Endothelial cell of umbilical vein (primary cell): ENCODE results near the gene RABGAP1. TPM values are rescaled to one million over a fixed set of nuclear protein-coding genes. Genes with fewer than 3 reads are reported as not detected.

Experiments used
- Bru-seq: library from RNA; stranded (reverse); fragments of 400-500 nt; gene quantifications from one replicate; lab custom pipeline; 2021; lab: Mats Ljungman, UMichigan
- BruChase-seq, 2 experiments: library from RNA; stranded (reverse); fragments of 400-500 nt; gene quantifications; one replicate each; lab custom pipeline; 2021; lab: Mats Ljungman, UMichigan
- BruUV-seq: library from RNA; stranded (reverse); fragments of 400-500 nt; replicated peaks from 2 replicates; lab custom pipeline; 2021; lab: Mats Ljungman, UMichigan
- CTCF ChIA-PET: fragments of 300-600, 350-600 bp; sonication (Branson Sonifier 250); formaldehyde crosslinking; loops from one replicate; lab custom pipeline; 2021; ENCODE audit warnings: antibody characterized with exemption, inconsistent platforms; lab: Charles Lee
- POLR2A ChIA-PET: fragments of 300-600, 350-600 bp; sonication (Branson Sonifier 250); formaldehyde crosslinking; loops from one replicate; lab custom pipeline; 2021; ENCODE audit warnings: antibody characterized with exemption, inconsistent platforms; lab: Charles Lee
- DNase-seq: peaks from one replicate; pipeline ENCODE4 v3.0.0-alpha.2; 2011; ENCODE audit warnings: low read depth, low spot score
- FAIRE-seq: peaks from 2 replicates; lab custom pipeline; 2011; peaks lifted over from hg19 to GRCh38; lab: Jason Lieb, UNC
- H2AFZ ChIP-seq: 2 replicates; pipeline ENCODE4 v1.6.0; 2012; ENCODE audit warnings: low read depth, low read length, control low read depth, inconsistent platforms
- H3K27ac ChIP-seq: 2 replicates; pipeline ENCODE4 v1.5.1; 2011; ENCODE audit warnings: low read depth, mild to moderate bottlenecking, control low read depth, low read length, moderate library complexity; ENCODE audit not compliant: insufficient read depth
- H3K27me3 ChIP-seq, 2 experiments: 2 replicates each; pipeline versions ENCODE4 v1.6.0 to v1.6.1; 2011; ENCODE audit warnings: low read length in 2 of 2, mixed read lengths in 1 of 2; ENCODE audit not compliant: control insufficient read depth in 2 of 2, insufficient read depth in 2 of 2
- H3K36me3 ChIP-seq, 2 experiments: 2 replicates in 1 of 2; 3 replicates in 1 of 2; pipeline ENCODE4 v1.5.1; 2011; ENCODE audit warnings: low read length in 2 of 2, mild to moderate bottlenecking in 1 of 2, moderate library complexity in 1 of 2; ENCODE audit not compliant: control insufficient read depth in 2 of 2, insufficient read depth in 2 of 2; ENCODE audit errors: extremely low read depth in 1 of 2
- H3K4me1 ChIP-seq: 3 replicates; pipeline ENCODE4 v1.5.1; 2011; ENCODE audit warnings: mild to moderate bottlenecking, low read length; ENCODE audit not compliant: control insufficient read depth, insufficient read depth; ENCODE audit errors: extremely low read depth
- H3K4me2 ChIP-seq: 2 replicates; pipeline ENCODE4 v1.6.1; 2011; ENCODE audit warnings: low read length, control low read depth, mixed read lengths; ENCODE audit not compliant: insufficient read depth
- H3K4me3 ChIP-seq, 3 experiments: fragments of 200-600 bp in 1 of 3; sonication (generic), shearing (Covaris generic) in 1 of 3; replicated peaks in 1 of 3; 2 replicates each; pipeline ENCODE4 v1.5.1; 2011 to 2016; ENCODE audit warnings: control low read depth in 3 of 3, low read length in 3 of 3, mild to moderate bottlenecking in 2 of 3, inconsistent platforms in 1 of 3, low read depth in 1 of 3, moderate library complexity in 1 of 3; ENCODE audit not compliant: insufficient read depth in 1 of 3
- H3K79me2 ChIP-seq: 2 replicates; pipeline ENCODE4 v1.6.0; 2012; ENCODE audit warnings: low read length, inconsistent platforms; ENCODE audit not compliant: control insufficient read depth, insufficient read depth
- H3K9ac ChIP-seq: replicated peaks from 2 replicates; pipeline ENCODE3; 2011; ENCODE audit warnings: low read length, control low read depth; ENCODE audit not compliant: insufficient read depth; ENCODE audit errors: extremely low read depth
- H3K9me1 ChIP-seq: replicated peaks from 3 replicates; pipeline ENCODE4 v1.6.0; 2011; ENCODE audit warnings: mild to moderate bottlenecking, low read length; ENCODE audit not compliant: control insufficient read depth, insufficient read depth; ENCODE audit errors: extremely low read depth
- H3K9me3 ChIP-seq: replicated peaks from 2 replicates; pipeline ENCODE4 v1.5.1; 2012; ENCODE audit warnings: low read length, inconsistent platforms; ENCODE audit not compliant: control insufficient read depth, insufficient read depth
- H4K20me1 ChIP-seq: replicated peaks from 2 replicates; pipeline ENCODE3; 2011; ENCODE audit warnings: mild to moderate bottlenecking, low read length; ENCODE audit not compliant: control insufficient read depth, insufficient read depth; ENCODE audit errors: extremely low read depth
- FOS ChIP-seq: IDR thresholded peaks from 2 replicates; pipeline ENCODE4 v1.6.1; 2011; ENCODE audit warnings: mild to moderate bottlenecking, low read length, moderate library complexity, borderline replicate concordance; ENCODE audit not compliant: insufficient read depth
- GATA2 ChIP-seq: IDR thresholded peaks from 2 replicates; pipeline ENCODE4 v1.7.0; 2011; ENCODE audit warnings: low read depth, mild to moderate bottlenecking, moderate library complexity, mixed read lengths, low read length; ENCODE audit not compliant: insufficient read length, insufficient read depth
- JUN ChIP-seq: IDR thresholded peaks from 2 replicates; pipeline ENCODE4 v1.6.1; 2011; ENCODE audit warnings: borderline replicate concordance, low read depth; ENCODE audit not compliant: insufficient read length, insufficient read depth
- MYC ChIP-seq: IDR thresholded peaks from one replicate; pipeline ENCODE4 v1.6.1; 2011; ENCODE audit warnings: mild to moderate bottlenecking, low read depth, low read length
- POLR2A ChIP-seq: IDR thresholded peaks from 2 replicates; pipeline ENCODE4 v1.6.1; 2012; ENCODE audit warnings: low read depth, mild to moderate bottlenecking, control low read depth, low read length
- POLR2AphosphoS5 ChIP-seq: IDR thresholded peaks from 2 replicates; pipeline ENCODE4 v1.6.1; 2012; ENCODE audit warnings: low read depth, mild to moderate bottlenecking, control low read depth, low read length, moderate library complexity; ENCODE audit not compliant: insufficient read depth
- dilution Hi-C: fragments of 300-500 bp; cut with MboI; formaldehyde crosslinking; loops from one replicate; pipeline ENCODE4 v1.15.0; 2019; ENCODE audit warnings: low sequenced_read_pairs; ENCODE audit not compliant: extremely low pct_ligation_motif_present
- intact Hi-C: fragments of 100-400 bp; cut with micrococcal nuclease; formaldehyde crosslinking; loops from one replicate; pipeline ENCODE4 v1.10.0; 2022
- long read RNA-seq: library from polyadenylated mRNA; stranded (forward); transcript quantifications from one replicate; pipeline ENCODE4 v2.0.0, GENCODE V29; 2021
- polyA minus RNA-seq, 3 experiments: library from RNA; depleted of rRNA, polyadenylated mRNA; stranded (reverse); fragments of >200 nt; gene quantifications; 1 replicate in 1 of 3; 2 replicates in 2 of 3; pipeline ENCODE4 v1.2.3, GENCODE V29; 2011
- polyA plus RNA-seq, 4 experiments: library from polyadenylated mRNA; depleted of rRNA in 3 of 4; stranded (reverse) in 3 of 4; unstranded in 1 of 4; fragments of >200 nt; gene quantifications; 2 replicates each; pipeline versions ENCODE4 v1.2.1 to v1.2.3, GENCODE V29; 2011 to 2012; ENCODE audit warnings: missing spikeins in 1 of 4
- total RNA-seq: library from RNA; stranded (reverse); gene quantifications from 2 replicates; pipeline ENCODE4 v1.2.3, GENCODE V29; 2021

Gene RABGAP1
- total RNA-seq = 43.1 and 53.6 TPM in 2 replicates
- polyA plus RNA-seq = 17.8 and 19.0 TPM in 2 replicates
- 19.2 and 19.8 TPM in 2 replicates for polyA plus RNA-seq (2011; cell fraction: cytosol; rRNA removed)
- polyA plus RNA-seq (2011; cell fraction: nucleus; rRNA removed) = 49.3 and 51.3 TPM in 2 replicates
- 24.8 and 27.5 TPM in 2 replicates for polyA plus RNA-seq (2012)
- 70.9 and 75.5 TPM in 2 replicates for polyA minus RNA-seq
- polyA minus RNA-seq (2011; cell fraction: cytosol; rRNA and poly(A)+ RNA removed) = 27.9 TPM
- polyA minus RNA-seq (2011; cell fraction: nucleus; rRNA and poly(A)+ RNA removed) = 133 and 183 TPM in 2 replicates
- Bru-seq, nascent RNA = percentile 88 among the genes with signal in this experiment
- percentile 82 among the genes with signal in this experiment for BruChase-seq, experiment 1, labeled RNA remaining after a 6-hour chase
- percentile 84 among the genes with signal in this experiment for BruChase-seq, experiment 2, labeled RNA remaining after a 2-hour chase
- long read RNA-seq, full-length matches to known transcripts = 12 of 60 reads
- long read RNA-seq, partial matches to known transcripts = 8 of 60 reads
- long read RNA-seq, other reads (novel, unspliced or antisense) = 40 of 60 reads

DNA sequence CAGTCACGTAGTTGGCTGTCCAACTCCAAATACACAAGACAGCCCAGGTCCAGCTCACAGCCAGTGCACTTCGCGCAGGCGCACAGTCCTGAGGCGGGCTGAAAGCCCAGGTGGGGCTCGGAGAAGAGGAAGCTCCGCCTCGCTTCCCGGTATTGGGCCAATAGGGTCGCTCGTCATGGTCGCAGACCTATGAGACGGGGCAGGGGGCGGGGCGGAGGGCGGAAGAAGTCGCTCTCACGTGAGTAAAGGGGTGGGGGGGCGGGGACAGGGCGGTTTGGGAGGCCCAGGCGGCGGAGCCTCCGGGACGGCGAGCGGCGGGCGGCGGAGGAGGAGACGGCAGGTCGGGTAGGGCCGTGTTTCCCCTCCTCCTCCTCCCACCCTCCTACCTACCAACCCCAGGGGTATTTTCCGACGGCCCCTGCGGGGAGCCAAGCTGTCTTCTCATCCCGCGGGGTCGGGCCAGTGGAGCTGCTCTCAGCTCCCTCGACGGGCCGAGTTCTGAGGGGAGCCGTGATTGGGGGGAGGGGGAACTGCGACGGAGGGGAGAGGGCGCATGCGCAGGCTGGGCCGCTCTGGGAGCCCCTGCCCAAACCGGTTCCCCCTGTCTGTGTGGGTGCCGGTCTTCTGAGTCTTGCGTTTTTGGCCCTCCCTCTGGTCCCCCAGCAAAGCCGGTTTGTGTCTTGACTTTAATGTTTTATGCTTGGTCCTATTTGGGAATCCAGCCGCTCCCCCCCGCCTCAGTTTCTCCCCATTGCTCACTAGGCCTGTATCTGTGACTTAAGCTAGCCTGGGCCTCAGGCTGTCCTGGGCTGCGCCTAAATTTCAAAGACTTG is at the start of gene RABGAP1:
RABGAP1 (plus strand) TSS at position 272 of the 833 bp plus-strand sequence. CDS start 16,040 bp downstream, outside the sequence.
- Histone ChIP-seq H3K79me2 (peaks cover 29% of the 10 kb centered on the region), H3K4me3 (peak within 1 kb of the TSS; percentile 78 to 96 (median 92)), H3K27ac (peak within 1 kb of the TSS; percentile 62), H3K4me1 (peaks cover 12% of the 10 kb centered on the region), H3K9ac (peak within 1 kb of the TSS; percentile 88), H3K9me3 (no peaks in the 10 kb centered on the region), H2AFZ (peak within 1 kb of the TSS; percentile 48), H4K20me1 (peaks cover 3% of the 10 kb centered on the region), H3K9me1 (no peaks in the 10 kb centered on the region), H3K36me3 (peaks cover 2 to 8% of the 10 kb centered on the region in 2 experiments), H3K27me3 (no peaks in the 10 kb centered on the region), H3K4me2 (peak within 1 kb of the TSS; percentile 96)
- ChIA-PET CTCF (interaction anchor here (0.6 to 1.8 kb wide), 10 partner anchors 9 to 284 kb away, joined by 3 to 12 read pairs (median 5); partner anchors contain the start of gene ZBTB26), POLR2A (interaction anchor here (0.6 to 2.0 kb wide), 11 partner anchors 10 to 121 kb away, joined by 3 to 23 read pairs (median 6); partner anchors contain the start of genes RC3H2, ZBTB26 and ZBTB6)
- TF ChIP-seq MYC (no peak), GATA2 (no peak), POLR2AphosphoS5 (peak; percentile 87), POLR2A (peak; percentile 81), JUN (no peak), FOS (no peak)
- FAIRE-seq = peak; percentile 92
- intact Hi-C loops (loop anchor here (1.0 to 5.0 kb wide), 3 partner anchors 10 to 36 kb away; partner anchors contain the start of genes RC3H2 and ZBTB26), dilution Hi-C loops (no loop called here)
- no TSS peak for BruUV-seq
- peak; percentile 98 for DNase-seq
